ENCODE measurements around the gene STAU1.

DNA sequence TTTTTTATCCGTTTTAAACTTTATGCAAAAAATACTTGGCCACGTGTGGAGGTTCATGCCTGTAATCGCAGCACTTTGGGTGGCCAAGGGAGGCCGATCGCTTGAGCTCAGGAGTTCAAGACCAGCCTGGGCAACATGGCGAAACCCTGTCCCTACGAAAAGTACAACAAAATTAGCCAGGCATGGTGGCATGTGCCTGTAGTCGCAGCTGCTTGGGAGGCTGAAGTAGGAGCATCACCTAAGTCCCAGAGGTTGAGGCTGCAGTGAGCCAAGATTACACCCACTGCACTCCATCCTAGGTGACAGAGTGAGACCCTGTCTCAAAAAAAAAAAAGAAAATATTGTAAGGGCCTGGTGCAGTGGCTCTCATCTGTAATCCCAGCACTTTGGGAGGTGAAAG is 97.0 kb downstream of the STAU1 start:
- TF ChIP-seq CTCF (IDR thresholded peaks at IDR 0.05) (no peak), POLR2A (IDR thresholded peaks at IDR 0.05) (no peak)
